Fibroblast of peridontal ligament (primary cell): ENCODE measurements around the gene BCL2L13.
"Not testable (repeated sequence)": the region's sequence is repeated elsewhere in the genome, so short reads cannot be mapped to it uniquely, and the experiment has no call there.

Experiments
- DNase-seq: peaks from one replicate; pipeline ENCODE4 v3.0.0-alpha.2; 2010; ENCODE audit errors: extremely low read depth

BCL2L13 gene

DNA sequence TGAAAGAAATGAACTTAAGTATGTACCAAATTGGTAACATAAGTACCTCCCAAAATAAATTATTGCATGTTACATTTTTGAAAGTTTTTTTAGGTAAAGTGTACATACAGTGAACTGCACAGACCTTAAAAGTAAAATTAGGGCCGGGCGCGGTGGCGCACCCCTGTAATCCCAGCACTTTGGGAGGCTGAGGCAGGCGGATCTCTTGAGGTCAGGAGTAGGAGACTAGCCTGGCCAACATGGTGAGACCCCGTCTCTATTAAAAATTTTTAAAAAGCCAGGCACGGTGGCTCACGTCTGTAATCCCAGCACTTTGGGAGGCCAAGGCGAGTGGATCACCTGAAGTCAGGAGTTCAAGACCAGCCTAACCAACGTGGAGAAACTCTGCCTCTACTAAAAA, 1.7 kb upstream of the BCL2L13 start:
- DNase-seq, result not testable (repeated sequence)

DNA sequence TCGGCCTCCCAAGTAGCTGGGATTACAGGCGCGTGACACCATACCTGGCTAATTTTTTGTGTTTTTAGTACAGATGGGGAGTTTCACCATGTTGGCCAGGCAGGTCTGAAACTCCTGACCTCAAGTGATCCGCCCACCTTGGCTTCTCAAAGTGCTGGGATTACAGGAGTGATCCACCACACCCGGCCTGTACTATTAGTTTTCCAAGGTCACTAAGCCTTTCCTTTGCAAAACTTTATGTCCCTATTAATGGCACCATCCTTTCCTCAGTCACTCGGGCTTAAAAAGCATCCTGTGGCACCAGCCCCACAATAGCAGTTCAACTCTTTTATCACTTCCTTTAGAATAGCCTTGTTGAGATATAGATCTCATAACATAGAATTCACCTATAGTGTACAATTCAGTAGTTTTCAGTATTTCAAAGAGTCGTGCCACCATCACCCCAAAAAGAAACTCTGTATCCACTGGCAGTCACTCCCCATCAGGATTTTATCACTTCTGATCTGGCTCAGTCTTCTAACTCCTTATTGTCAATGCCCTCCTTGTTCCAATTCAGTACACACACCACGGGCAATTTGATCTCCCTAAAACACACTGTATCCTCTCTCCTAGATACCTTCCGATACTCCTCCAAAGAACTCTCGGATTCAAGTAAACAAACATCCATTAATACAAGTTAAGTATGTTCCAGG, 921 bp upstream of the BCL2L13 start:
- DNase-seq, result no peak

DNA sequence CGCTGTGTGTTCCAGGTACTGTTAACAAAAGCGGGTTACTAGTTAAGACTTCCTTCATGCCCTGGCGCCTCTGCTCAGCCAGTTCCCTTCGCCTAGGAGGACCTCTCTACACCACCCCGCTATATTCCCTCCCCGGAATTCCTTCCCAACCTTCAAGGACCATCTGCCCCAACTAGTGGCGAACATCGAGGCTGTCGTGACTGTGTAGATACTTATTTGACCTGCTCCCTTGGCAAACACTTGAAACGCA, 450 bp upstream of the BCL2L13 start:
- DNase-seq, result no peak

DNA sequence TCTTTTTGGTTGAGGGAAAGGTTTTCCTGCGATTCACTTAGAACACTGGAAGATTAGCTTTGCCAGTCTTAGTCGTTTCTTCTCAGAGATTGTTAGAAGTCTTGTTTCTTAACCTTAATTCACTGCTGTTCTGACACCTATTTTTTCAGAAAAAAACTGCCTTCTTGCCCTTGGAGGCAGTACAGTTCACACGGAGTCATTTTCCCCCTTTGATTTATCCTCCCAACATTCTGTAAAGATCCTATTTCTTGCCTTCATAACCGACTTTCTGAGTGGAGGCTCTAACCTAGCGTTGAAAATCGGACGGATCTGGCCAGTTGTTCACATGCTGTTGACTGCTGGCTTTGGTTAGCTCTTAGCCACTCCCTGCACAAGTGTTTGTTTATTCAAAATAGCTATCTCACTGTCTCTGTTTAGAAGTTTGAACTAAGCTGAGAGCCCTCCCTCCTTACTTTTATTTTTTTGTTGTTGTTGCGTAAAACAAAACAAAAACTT, 737 bp downstream of the BCL2L13 start:
- DNase-seq, result peak; percentile 73

DNA sequence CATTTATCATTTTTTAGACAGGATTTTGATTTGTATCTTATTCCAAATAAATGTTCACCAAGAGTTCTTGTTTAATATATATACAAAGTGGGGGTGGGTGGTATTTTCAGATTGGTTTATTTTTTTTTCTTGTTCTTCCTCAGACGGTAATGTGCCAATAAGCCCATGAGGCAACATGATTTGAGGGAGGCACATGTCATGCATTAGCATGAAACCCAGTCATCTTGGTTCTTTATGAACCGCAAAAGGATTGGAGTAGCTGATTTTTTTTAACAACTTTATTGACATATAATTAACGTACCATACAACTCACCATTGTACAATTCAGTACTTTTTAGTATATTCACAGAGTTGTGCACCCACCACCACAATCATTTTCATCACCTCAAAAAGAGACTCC, 2.7 kb downstream of the BCL2L13 start:
- DNase-seq, result no peak

DNA sequence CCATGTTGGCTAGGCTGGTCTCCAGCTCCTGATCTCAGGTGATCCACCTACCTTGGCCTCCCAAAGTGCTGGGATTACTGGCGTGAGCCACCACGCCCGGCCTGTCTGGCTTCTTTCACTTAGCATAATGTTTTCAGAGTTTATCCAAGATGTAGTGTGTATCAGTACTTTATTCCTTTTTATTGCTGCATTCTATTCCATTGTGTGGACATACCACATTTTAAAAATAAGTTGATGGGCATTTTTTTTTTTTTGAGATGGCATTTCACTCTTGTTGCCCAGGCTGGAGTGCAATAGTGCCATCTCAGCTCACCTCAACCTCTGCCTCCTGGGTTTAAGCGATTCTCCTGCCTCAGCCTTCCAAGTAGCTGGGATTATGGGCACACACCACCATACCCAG, 3.8 kb downstream of the BCL2L13 start:
- DNase-seq, result not testable (repeated sequence)

DNA sequence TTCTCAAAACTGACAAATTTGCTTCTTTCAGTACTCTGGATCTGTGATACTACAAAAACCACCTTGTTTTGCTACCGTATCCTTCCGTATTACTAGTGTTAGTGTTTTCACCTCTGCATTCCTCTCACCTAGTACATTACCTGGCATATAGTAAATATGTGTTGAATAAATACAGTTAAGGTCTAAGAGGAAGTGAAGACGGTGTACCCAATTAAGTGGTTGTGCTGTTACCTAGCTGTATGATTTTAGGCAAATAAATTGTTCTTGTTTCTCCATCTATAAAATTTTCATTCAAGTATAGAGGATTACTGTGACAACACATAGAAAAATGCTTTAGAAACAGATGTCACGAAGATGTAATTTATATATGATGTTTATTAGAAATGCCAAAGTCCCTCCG, 8.9 kb downstream of the BCL2L13 start:
- no peak for DNase-seq

DNA sequence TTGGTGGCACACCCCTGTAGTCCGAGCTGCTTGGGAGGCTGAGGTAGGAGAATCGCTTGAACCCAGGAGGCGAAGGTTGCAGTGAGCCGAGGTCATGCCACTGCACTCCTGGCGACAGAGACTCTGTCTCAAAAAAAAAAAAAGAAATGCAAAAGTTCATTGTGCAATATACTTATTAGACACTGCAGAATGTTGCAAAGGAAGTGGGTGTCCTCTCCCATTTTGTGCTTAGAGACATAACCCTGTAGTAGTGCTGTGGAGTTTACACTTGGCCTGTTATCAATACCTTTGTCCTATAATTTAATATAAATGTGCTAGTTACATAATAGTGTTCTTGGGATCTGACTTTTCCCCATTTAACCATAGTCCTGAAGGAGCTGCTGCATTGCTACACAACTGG, 9.4 kb downstream of the BCL2L13 start:
- no peak for DNase-seq

DNA sequence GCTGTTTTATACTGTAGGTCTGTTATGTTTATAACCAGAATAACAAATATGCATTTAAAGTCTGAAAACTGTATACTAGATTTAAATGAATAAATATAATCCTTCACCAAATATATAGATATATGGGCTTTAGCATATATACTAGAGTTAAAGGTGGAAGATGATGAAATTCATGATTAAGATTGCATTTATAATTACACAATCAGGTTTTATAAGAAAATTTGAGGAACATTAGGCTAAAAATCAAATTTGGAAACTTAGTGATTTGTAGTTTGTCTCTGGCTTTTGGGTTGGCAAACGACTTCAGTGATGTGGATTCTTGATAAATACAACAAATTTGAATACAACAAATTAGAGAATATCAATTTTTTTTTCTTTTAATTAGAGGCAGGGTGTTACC, 10.0 kb downstream of the BCL2L13 start:
- no peak for DNase-seq

DNA sequence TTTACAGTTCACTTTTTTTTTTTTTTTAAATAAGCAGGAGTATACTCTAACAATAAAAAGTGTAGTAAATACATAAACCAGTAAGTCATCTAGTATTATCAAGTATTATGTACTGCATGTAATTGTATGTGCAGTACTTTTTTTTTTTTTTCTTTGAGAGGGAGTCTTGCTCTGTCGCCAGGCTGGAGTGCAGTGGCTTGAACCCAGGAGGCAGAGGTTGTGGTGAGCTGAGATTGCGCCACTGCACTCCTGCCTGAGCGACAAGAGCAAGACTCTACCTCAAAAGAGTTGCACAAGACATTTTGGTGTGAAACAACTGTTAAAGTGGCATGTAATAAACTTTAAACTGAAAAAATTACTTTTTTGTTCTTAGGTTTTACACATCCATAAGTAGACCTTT, 16.7 kb downstream of the BCL2L13 start:
- no peak for DNase-seq

DNA sequence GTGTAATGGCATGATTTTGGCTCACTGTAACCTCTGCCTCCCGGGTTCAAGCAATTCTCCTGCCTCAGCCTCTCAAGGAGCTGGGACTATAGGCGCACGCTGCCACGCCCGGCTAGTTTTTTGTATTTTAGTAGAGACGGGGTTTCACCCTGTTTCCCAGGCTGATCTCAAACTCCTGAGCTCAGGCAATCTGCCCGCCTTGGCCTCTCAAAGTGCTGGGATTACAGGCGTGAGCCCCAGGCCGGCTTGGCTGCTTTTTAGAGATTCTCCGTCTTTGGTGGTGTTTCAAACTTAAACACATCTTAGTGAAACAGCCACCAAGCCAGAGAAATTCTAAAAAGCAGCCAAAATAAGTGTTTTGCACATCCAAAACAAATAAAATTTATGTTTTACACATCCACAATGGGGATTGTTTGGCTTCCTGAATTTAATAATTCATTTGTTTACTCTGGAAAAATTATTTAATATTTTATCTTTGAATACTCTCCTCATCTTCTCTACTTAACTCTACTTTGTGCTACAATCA, 18.4 kb downstream of the BCL2L13 start:
- DNase-seq, result no peak

DNA sequence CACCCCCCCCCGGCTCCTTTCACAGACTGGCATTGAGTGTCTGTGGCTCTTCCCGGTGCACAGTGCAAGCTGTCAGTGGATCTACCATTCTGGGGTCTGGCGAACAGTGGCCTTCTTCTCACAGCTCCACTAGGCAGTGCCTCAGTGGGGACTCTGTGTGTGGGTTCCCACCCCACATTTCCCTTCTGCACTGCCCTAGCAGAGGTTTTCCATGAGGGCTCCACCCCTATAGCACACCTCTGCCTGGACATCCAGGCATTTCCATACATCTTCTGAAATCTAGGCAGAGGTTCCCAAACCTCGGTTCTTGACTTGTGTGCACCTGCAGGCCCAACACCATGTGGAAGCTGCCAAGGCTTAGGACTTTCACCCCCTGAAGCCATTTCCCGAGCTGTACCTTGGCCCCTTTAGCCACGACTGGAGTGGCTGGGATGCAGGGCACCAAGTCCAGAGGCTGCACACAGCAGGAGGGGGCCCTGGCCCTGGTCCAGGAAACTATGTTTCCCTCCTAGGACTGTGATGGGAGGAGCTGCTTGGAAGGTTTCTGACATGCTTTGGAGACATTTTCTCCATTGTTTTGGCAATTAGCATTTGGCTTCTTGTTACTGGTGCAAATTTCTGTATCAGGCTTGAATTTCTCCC, 26.0 kb downstream of the BCL2L13 start:
- DNase-seq, result no peak

DNA sequence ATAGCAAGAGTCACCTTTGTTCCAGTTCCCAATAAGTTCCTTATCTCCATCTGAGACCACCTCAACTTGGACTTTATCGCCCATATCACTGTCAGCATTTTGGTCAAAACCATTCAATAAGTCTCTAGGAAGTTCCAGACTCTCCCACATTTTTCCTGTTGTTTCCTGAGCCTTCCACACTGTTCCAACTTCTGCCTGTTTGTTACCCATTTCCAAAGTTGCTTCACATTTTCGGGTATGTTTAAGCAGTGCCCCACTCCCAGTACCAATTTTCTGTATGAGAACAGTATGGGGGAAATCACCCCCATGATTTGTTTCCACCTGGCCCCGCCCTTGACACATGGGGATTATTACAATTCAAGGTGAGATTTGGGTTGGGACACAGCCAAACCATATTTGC, 26.7 kb downstream of the BCL2L13 start:
- no peak for DNase-seq

DNA sequence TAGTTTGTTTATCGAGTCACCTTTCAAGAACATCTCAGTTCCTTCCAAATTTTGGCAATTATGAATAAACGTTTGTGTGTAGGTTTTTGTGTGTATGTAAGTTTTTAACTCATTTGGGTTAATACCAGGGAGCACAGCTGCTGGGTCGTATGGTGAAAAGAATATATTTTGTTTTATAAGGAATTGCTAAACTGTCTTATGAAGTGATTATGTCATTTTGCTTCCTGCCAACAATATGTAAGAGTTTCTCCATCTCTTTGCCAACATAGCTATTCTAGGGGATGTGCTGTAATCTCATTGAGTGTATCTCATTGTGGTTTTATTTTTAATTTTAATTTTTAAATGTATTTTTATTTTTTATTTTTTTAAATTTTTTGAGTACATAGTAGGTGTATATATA, 27.3 kb downstream of the BCL2L13 start:
- DNase-seq, result peak; percentile 55

DNA sequence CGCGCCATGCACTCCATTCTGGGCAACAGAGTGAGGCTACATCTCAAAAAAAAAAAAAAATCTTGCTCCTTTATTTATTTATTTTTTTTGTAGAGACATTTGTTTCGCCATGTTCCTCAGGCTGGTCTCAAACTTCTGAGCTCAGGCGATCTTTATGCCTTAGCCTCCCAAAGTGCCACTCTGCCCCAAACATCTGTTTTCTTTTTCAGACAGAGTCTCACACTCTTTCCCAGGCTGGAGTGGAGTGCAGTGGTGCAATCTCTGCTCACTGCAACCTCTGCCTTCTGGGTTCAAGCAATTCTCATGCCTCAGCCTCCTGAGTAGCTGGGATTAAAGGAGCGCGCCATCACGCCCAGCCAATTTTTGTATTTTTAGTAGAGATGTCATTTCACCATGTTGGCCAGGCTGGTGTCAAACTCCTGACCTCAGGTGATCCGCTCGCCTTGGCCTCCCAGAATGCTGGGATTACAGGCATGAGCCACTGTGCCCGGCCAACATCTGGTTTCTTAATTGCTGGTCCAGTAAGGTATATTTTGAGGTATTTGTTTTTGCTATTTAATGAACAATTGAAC, 33.0 kb downstream of the BCL2L13 start:
- not testable (repeated sequence) for DNase-seq

DNA sequence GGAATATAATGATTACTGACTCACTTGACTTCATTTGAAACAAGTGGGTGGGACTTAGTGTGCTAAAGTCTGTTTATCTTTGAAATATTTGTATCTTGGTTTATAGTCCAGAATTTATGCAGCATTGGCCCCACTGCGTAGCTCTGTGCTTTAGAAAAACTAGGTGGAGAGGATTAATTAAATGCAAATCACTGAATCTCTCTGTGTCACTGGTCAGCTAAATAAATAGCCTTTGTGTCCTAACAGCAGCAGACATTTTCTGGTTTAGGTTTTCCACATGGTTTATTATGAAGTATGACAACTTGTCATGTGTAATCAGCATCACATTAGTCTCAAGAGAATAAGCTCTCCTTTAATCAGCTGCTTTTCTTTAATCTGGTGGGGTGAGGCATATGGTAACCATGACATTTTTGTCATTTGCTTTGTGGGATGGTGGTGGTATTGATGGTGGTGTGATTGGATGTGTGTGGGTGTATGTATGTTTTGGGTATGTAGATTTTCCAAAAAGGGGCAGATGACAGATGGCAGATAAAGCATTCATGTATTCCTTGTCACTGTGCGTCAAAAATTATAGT, 33.9 kb downstream of the BCL2L13 start:
- DNase-seq, result peak; percentile 33

DNA sequence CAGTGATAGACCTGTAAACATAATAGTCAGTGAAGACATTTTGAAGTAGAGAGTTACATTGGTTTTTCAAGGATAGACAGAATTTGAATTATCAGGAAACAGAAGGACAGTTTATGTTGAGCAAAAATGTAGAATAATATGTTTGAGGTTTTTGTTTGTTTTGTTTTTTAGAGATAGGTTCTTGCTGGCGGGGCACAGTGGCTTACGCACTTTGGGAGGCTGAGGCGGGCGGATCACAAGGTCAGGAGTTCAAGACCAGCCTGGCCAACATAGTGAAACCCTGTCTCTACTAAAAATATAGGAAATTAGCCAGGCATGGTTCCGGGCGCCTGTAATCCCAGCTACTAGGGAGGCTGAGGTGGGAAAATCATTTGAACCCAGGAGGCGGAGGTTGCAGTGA, 35.6 kb downstream of the BCL2L13 start:
- no peak for DNase-seq

DNA sequence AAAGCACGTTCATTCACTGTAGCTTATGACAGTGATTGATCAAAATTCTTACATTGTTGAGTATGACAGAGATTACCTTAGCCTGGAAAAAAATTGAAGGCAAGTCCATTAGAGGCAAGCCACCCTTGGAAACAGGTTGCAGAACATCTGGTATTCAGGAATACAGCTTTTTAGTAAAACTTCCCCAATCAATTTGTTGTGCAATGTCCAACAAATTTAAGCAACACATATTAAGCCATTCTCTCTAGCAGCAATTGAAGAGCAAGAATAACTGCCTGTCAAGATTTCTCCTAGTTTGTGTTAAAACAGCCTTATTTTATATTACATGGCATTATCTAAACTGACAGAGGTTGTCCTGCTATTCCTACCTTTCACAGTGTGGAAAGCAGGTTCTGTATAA, 37.0 kb downstream of the BCL2L13 start:
- no peak for DNase-seq

DNA sequence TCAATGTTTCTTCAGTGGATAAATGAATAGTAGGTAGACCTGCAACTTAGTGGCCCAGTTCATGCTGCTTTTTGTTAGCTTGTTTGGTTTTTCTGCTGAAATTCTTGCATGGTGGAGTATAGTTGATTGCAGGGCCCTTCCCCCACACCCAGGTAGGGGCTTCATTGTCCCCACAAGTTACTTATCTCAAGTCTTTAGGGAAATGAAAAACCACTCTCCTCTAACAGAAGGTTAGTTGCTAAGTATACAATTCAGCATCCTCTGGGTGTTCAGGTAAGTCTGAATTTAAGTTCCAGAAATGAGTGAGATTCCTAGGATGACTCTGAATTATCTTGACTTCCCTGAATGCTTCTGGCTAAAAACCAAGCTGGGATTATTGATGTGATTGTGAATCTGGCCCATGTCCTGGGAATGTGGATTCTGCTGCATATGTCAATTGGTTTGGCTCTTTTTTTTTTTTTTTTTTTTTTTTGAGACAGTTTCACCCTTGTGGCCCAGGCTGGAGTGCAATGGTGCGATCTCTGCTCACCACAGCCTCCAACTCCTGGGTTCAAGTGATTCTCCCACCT, 40.3 kb downstream of the BCL2L13 start:
- no peak for DNase-seq

DNA sequence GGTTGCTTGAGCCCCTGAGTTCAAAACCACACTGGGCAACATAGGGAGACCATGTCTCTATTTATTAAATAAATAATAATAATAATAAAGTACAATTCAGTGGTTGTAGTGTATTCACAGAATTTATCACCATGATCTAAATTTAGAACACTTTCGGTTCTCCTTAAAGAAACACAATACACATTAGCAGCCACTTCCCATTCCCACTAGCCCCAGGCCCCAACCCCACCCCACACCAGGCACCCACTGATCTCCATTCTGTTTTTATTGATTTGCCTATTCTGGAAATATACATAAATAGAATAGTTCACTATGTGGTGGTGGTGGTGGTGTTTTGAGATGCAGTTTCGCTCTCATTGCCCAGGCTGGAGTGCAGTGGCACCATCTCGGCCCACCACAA, 45.7 kb downstream of the BCL2L13 start:
- DNase-seq, result no peak

DNA sequence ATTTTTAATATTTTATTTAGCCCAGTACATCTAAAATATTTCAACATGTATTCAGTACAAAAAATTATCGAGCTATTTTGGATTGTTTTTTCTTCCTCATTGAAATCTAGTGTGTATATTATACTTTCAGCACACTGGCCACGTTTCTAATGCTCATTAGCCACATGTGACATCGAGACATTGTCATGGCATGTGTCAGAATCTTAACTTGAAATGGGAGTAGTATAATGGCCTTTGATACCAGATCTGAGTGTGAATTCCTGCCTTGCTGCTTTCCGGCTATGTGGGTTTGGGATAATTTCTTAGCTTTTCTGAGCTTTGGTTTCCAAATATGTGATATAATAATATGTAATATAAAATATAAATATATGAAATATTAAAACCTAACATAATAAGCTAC, 54.3 kb downstream of the BCL2L13 start:
- DNase-seq, result no peak

DNA sequence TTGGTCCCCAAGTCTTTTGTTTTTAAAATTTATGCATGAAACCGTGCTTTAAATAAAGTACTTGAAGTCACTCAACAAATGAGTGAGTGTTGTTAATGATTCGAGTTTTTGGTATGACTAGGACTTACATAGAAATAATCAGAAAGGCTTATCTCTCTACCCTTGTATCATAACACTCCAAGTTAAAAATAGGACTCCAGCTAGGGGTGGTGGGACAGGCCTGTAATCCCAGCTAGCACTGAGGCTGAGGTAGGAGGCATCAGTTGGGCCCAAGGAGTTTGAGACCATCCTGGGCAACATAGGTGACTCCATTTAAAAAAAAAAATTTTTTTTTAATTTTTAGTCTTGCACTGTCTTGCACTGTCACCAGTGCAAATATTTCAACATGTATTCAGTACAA, 55.6 kb downstream of the BCL2L13 start:
- no peak for DNase-seq

DNA sequence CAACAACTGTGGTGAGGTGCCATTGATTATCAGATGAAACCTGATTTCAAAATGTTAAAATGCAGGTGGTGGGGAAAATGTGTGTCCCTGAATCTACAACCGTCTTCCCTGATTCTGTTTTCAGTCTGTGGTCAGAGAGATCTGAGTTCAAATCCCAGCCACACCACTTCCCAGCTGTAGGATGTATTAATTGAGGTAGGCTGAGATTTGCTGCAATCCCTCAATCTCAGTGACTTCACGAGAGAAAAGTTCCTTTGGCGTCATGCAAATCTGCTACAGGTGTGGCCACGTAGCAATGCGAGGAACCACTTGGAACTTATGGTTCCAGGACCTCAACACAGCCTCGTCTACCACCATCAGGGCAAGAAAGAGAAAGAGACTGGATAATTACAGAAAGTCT, 56.2 kb downstream of the BCL2L13 start:
- DNase-seq, result no peak
